Measurements from ENCODE around the gene HOXB9.

DNA sequence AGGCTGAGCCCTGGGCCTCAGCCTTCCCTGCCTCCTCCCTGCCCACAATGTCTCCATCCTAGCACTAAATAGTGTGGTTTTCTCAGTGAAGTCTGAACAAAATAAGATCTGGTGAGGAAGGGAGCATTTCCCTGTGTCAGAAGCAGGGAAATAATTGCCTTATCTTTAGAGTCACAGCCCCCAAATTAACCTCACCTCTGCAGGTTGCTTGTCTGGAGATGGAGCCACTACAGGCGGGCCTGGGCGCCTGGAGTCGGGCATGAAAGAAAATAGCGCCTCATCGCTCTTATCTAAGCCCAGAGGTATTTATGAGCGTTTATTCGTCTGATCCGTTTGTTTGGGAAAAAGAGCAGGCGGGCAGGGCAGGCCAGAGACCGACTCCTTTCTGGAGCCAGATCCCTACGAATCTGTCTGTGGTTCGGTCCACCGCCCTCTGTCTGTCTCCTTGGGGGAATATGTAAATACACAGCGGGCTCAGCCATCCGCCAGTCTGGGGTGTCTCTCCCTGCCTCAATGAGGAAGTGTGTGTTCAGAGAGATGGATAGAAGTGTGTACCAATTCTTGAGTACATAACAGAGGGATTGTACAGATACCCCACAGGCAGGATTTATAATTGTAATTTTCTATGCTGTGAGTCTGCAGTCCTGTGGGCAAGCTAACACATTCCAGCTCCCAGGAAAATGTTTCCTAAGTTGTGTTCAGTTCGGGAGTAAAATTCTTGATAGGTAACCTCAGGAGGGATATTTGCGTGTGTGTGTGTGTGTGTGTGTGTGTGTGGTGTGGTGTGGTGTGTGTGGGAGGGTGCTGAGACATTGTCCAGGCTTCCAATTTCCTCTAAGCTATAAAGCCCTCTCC is 25.7 kb downstream of the HOXB9 start:
- TF ChIP-seq POU6F1 (CRISPR knock-in tag; IDR thresholded peaks at IDR 0.05; ENCODE audit: borderline replicate concordance, low read depth) (no peak), ISL1 (CRISPR knock-in tag; IDR thresholded peaks at IDR 0.05) (no peak), TOX (CRISPR knock-in tag; IDR thresholded peaks at IDR 0.05; ENCODE audit: borderline replicate concordance) (no peak), GLIS3 (CRISPR knock-in tag; IDR thresholded peaks at IDR 0.05) (no peak), TCF4 (CRISPR knock-in tag; IDR thresholded peaks at IDR 0.05; ENCODE audit: borderline replicate concordance) (no peak), ARNTL (CRISPR knock-in tag; IDR thresholded peaks at IDR 0.05; ENCODE audit: borderline replicate concordance, low read depth) (no peak), ESRRG (CRISPR knock-in tag; IDR thresholded peaks at IDR 0.05) (no peak), PPARA (CRISPR knock-in tag; IDR thresholded peaks at IDR 0.05; ENCODE audit: borderline replicate concordance) (no peak), SNAI2 (CRISPR knock-in tag; IDR thresholded peaks at IDR 0.05) (no peak), ZFP3 (CRISPR knock-in tag; IDR thresholded peaks at IDR 0.05) (no peak)
- TF ChIP-seq, protein P1, sequence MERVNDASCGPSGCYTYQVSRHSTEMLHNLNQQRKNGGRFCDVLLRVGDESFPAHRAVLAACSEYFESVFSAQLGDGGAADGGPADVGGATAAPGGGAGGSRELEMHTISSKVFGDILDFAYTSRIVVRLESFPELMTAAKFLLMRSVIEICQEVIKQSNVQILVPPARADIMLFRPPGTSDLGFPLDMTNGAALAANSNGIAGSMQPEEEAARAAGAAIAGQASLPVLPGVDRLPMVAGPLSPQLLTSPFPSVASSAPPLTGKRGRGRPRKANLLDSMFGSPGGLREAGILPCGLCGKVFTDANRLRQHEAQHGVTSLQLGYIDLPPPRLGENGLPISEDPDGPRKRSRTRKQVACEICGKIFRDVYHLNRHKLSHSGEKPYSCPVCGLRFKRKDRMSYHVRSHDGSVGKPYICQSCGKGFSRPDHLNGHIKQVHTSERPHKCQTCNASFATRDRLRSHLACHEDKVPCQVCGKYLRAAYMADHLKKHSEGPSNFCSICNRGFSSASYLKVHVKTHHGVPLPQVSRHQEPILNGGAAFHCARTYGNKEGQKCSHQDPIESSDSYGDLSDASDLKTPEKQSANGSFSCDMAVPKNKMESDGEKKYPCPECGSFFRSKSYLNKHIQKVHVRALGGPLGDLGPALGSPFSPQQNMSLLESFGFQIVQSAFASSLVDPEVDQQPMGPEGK (CRISPR knock-in tag; IDR thresholded peaks at IDR 0.05; ENCODE audit: borderline replicate concordance): no peak

All from SK-N-SH treated with all-trans-retinoic acid at 6 μM for 48 hours (cell line).